Vagina (tissue), 2 donors: ENCODE measurements around the gene CARM1.

Experiments
- CTCF ChIP-seq, 3 experiments: fragments of 450-650 bp in 2 of 3; fragments of 200-600 bp in 1 of 3; sonication (generic) in 1 of 3; IDR thresholded peaks; one replicate each; pipeline ENCODE4 v1.5.1; 2017 to 2019; ENCODE audit warnings: antibody characterized with exemption in 3 of 3, mild to moderate bottlenecking in 2 of 3, moderate library complexity in 2 of 3
- POLR2AphosphoS5 ChIP-seq, 2 donors: sonication (generic); formaldehyde crosslinking; IDR thresholded peaks; one replicate each; pipeline ENCODE4 v1.9.0; 2017; ENCODE audit warnings: antibody characterized with exemption in 2 of 2, mild to moderate bottlenecking in 2 of 2, low read depth in 1 of 2; ENCODE audit not compliant: insufficient read depth in 1 of 2

GRCh38 chr19:10919352-10920287 lies 48.3 kb downstream of the CARM1 start:
- no peak for TF ChIP-seq CTCF (IDR thresholded peaks at IDR 0.05)
- no peak for TF ChIP-seq POLR2AphosphoS5 (IDR thresholded peaks at IDR 0.05; ENCODE audit: insufficient read depth in 1 of 2, low read depth in 1 of 2)
